Kidney tubule cell (primary cell): ENCODE measurements around the gene SEC61B.

Source experiments
- DNase-seq: peaks from one replicate; pipeline ENCODE4 v3.0.0-alpha.2; 2018; ENCODE audit warnings: low spot score

SEC61B gene

DNA sequence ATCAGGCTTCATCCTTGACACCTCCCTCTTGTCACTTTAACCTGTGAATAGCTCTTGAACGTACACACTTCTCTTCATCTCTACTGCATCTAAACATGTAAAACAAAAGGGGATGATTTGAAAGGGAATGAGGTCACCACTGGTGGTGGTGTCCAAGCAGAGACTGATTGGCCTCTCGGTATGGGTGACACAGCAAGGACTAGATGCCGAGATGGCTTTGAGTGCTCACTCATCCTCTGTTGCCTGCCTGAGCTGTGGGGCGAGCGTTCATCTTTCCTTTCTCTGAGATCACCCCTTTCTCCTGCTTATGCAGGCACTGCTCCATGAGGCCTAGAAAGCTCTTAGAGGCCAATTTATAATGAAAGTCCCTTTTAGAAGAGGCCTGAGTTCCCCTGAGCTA is 51.9 kb downstream of the SEC61B start:
- DNase-seq: no peak

DNA sequence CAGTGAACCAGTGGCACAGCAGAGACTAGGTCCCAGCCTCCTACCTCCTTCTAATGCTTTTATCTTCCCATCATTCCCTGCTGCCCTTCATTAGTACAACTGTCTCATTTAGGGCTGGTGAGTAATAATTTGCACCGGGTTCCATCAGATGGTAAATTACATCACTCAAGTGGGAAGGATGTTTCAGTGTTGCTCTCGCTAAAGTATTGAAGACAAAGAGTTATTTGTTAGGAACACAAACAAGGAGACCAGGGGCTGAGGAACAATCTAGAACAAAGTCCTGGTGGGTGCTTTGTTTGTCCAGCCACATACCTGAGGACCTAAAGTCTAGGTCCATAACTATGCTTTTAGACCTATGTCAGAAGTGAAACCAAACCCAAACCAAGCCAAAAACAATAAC is 52.4 kb downstream of the SEC61B start:
- DNase-seq: no peak
